RCC 7860 (cell line): ENCODE results near the gene MYO1D.
"Not testable (repeated sequence)": the region's sequence is repeated elsewhere in the genome, so short reads cannot be mapped to it uniquely, and the experiment has no call there.

Source experiments
- DNase-seq: peaks from one replicate; pipeline ENCODE4 v3.0.0-alpha.2; 2015; ENCODE audit warnings: low spot score
- FAIRE-seq: peaks from 2 replicates; lab custom pipeline; 2012; peaks lifted over from hg19 to GRCh38; lab: Jason Lieb, UNC

MYO1D gene

DNA sequence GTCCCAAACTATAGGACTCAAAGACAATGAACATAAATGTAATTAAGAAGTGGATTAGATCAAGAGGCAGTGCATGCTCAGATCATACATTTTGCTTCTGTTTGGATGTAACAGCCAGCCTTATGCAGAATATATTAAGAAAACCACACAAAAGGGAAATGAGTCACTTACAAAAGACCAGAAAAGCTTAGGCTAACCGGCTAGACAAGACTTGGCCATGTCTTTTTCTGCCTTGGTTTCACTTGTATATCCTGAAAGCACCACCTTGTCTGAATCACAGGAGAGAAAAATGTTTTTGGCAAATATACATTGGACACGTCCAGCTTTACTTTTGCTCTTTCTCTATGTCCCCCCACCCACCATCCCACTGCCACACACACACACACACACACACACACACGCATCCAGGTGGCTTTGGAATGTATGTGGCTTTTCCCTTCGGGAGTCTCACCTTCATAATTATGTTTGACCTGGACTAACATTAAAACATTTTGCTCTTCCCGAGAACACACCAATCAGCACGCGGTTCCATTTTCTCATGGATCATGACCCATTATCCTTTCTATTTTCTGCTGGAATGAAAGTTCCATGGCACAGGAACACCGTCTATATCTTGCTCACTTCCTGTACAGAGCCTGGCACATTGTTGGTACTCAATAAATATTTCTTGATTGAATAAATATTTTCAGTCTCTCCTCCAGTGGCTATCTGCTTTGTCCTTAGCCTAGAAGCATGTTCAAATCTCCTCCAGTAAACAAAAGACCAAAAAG is 325.6 kb downstream of the MYO1D start:
- DNase-seq = peak; percentile 39
- peak; percentile 30 for FAIRE-seq

DNA sequence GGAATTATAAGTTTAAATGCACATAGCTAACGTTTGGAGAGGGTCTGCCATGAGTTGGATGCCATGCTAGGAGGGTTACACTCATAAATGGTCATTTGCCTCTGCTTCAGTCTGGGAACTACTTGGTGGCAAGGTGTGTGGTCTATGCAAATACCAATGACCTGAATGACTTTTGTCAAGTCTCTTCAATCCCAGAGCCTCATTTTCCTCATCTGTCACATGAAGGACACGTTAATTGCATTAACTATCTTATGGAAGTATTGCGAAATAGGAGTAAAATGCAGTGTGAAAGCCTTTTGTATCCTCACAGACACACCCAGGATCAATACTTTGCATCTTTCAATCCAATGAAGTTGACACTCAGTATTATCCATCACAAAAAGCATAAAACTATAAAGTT is 327.4 kb downstream of the MYO1D start:
- no peak for FAIRE-seq

DNA sequence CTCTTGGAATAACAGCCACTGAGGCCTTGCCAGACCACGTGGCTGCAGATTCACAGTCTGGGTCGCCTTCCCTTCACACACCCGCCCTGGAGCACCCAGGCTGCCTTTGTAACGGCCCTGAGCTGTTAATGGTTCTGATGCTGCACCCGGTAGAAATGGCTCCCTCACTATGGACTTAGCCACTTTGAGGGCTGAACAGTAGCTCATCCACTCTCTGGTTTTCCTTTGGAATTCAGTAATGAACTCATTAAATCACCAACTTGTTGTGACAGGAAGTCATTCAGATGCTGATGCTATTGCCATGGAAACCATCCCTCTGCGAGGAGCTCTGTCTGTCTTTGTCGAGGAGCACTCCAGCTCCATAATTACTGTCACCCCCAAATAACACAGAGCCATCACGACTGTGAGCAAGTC is 330.9 kb downstream of the MYO1D start:
- FAIRE-seq (no peak), DNase-seq (no peak)

More for the DNA sequence above, 327.4 kb downstream of the MYO1D start:
- DNase-seq = no peak

DNA sequence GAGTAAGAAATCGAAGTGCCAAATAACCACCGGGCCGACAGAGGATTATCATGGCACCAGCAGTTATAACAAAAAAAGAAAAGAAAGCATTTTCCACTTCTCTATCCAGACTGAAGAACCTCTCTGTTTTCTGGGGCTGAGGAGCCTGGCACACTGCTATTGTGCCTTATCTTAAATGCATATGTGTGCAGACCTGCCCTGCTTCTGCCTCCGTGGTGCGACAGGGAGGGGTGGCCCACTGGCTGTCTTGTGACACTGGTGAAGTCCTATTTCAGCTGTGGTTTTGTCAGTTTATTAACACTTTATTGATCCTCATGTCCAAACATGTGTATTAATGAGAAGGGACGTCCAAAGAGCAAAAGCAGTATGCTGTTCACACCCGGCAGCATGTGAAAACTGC is 334.7 kb downstream of the MYO1D start:
- no peak for DNase-seq
- FAIRE-seq = no peak

DNA sequence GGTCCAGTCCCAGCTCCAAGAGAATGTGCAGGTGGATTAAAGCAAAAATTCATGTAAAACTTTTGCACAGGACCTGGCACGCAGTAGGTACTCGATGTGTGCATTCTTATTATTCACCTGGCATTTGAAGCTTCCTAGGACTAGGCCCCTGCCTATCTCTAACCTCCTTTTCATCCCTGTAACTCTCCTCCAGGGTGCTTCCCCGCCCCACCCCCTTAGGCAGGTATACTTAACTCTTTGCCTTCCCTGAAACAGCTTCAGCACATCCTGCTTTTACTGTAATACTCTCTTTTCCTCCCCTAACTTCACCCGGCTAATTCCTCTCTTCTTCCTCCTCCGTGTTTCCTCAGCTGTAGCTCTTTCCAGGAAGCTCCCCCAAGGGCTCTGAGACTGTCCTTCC is 335.3 kb downstream of the MYO1D start:
- DNase-seq = no peak
- no peak for FAIRE-seq

- FAIRE-seq (no peak), DNase-seq (no peak)
Observed at GRCh38 chr17:32536736-32537643, 339.9 kb downstream of the MYO1D start.

GRCh38 chr17:32533296-32533695 is 343.6 kb downstream of the MYO1D start:
- no peak for DNase-seq

DNA sequence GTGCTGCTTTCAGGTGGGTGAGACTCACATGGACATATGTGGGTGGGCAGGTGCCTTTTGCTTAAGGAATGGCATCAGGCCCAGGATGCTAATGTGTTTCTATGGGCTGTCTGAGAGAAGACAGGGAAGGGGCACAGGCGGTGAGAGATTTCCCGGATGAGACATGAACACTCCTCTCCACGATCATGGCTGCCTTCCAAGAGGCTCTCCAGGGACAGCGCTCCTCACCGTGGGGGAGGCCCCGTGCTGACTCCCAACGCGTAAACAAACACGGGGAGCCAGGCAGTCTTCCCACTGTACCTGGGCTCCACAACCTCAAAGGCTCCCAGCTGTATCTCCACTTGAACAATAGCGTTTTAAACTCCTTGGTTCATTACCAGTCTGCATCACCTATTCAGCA is 347.3 kb downstream of the MYO1D start:
- no peak for DNase-seq
- FAIRE-seq = no peak

More at GRCh38 chr17:32533296-32533695, 343.6 kb downstream of the MYO1D start:
- FAIRE-seq = no peak

GRCh38 chr17:32528825-32529224 is 348.1 kb downstream of the MYO1D start:
- FAIRE-seq (no peak), DNase-seq (no peak)

DNA sequence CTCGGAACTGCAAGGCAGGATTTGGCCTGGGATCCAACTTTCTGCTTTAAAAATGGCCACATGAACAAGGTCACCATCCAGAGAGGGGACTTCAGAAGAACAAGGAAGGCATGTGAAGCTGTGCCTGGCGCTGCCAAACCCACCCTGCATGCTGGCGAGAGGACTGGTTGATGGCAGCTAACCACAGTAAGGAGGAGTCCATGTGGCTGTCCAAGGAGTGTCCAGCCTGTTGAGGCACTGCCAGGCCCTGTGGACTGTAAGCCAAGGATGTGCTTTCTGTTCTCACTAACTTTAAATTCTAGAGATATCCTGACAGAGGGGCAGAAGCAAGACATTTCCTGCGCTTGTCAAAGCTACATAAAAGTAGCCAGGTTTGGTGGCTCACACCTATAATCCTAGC is 349.8 kb downstream of the MYO1D start:
- FAIRE-seq = no peak
- no peak for DNase-seq

DNA sequence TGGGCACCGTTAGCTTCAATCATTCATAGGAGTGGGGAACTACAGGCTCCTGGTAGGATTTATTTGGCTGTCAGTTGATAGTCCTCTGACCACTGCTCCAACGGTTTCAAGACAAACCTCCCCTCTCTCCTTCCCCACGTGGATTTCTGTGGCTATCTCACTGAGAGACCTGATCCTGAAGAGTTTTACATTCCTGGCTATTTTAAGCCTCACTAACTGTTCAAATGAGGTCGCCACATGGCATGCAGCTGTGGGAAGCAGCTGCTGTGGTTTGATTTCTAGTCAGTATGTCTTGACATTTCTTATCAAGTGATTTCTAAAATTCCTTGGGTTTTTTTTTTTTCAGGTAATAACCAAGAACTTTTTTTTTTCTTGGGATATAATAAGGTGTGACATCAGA is 351.8 kb downstream of the MYO1D start:
- peak; percentile 22 for DNase-seq
- no peak for FAIRE-seq

- FAIRE-seq, DNase-seq: not testable (repeated sequence)
Observed at GRCh38 chr17:32524553-32524880, 352.4 kb downstream of the MYO1D start.

DNA sequence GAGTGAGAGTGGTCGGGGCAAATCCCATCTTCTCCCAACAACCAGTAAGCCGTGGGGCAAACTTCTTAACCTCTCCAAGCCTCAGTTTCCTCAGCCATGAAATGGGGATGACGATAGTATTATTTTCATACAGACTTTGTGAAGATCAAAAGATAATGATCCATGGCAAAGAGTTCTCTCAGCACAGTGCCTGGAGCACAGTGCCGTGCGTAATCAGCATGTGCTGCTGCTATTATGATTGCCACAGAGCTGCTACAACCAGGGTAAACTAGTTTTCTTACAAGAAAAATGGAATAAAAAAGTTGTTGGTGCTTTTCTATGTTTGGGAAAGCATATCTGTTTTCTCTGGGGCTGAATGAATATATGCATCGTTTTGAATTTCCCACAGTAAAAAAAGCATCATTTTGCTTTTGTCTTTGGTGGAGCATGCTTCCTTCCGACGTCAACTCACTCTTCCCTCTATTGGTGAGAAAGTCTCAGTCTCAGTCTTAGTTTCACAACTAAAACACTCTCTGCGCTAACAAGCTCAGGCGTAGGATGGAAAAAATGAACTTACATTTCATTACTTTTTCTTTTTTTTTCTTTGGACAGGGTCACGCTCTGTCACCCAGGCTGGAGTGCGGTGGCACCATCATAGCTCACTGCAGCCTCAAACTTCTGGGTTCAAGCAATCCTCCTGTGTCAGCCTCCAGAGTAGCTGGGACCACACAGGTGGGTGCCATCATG is 352.9 kb downstream of the MYO1D start:
- no peak for DNase-seq
- FAIRE-seq = no peak

DNA sequence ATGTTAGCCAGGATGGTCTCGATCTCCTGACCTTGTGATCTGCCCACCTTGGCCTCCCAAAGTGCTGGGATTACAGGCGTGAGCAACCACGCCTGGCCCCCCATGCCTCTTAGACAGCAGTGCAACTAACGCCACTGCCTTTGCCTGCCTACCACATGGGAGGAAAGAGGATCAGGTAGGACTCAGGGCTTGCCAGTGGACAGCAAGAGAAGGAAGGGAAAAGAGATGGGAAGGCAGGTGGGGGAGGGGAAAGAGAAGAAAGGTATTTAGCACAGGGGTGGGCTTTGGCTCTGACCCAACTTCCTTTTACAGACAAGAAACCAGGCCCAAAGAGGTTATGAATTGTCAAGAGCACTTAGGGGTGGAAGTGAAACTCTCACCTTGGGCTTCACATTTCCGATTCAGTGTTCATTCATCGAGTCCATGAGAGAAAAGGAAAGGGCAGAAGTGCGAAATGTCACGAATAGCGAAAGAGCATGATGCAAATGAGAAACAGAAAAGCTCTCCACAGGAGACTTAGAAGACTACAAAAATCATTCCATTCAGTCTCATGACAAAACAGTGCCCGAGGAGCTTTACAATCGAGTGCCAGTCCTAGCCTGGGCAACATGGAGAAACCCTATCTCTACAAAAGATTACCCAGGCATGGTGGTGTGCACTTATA is 353.8 kb downstream of the MYO1D start:
- no peak for DNase-seq
- FAIRE-seq = no peak

DNA sequence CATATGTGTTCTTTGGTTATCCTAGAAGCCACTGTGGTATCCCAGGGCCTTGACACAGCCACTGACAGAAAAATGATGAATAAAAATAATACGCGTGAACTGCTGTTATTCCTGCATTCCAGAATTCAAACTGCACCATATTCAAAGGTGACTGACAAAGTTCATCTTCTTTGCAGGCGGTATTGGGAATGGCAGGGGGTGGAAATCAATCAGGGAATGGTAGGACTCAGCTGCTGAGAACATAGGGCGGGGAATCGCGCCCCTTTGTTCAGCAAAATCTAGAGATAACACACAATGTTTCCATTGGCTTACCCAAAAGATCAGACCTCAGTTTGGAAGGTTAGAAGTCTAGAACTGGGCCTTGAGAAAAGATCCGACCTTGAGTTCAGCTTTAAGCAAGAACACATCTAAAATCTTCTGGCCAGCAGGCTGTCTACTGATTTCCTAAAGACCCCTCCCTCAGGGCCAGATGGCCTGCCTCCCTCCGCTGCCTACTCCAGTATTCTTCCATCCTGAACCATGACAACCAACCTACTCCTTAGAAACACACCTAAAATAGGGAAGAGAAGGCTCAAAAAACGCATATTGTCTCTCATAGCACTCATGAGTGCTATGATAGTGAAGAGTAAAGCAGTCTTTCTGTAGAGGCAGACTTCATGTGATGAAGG is 356.1 kb downstream of the MYO1D start:
- FAIRE-seq (no peak), DNase-seq (no peak)

GRCh38 chr17:32520104-32520701 is 356.7 kb downstream of the MYO1D start:
- DNase-seq = no peak

GRCh38 chr17:32519228-32520103 is 357.5 kb downstream of the MYO1D start:
- DNase-seq (no peak), FAIRE-seq (no peak)

More at GRCh38 chr17:32520104-32520701, 356.7 kb downstream of the MYO1D start:
- FAIRE-seq = no peak

DNA sequence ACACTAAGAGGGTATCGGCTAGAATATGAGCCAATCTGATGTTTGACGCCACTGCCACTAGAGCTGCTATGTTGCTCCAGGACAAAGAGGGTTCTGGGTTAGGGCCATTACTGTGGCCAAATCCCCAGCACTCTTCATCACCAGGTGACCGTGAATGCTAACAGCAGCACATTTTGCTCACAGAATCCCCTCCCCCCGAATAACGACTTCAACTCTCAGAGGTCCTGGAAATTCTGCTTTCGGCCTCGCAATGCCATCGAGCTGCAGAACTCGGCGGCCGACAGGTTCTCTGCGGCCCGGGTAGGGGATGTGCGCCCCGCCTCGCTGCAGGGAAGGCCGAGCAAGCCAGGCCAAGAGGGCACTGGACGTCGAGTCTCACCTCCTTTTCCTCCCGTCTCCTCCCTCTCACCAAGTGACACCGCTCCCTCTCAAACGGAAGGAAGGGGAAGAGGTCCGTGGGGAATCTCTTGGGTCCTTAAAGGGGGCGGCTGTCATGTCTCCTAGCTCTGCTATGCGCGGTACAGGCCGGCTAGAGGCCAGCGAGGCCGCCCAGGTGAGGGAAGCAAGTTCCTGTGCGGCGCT is 358.2 kb downstream of the MYO1D start:
- FAIRE-seq = no peak
- DNase-seq = no peak

DNA sequence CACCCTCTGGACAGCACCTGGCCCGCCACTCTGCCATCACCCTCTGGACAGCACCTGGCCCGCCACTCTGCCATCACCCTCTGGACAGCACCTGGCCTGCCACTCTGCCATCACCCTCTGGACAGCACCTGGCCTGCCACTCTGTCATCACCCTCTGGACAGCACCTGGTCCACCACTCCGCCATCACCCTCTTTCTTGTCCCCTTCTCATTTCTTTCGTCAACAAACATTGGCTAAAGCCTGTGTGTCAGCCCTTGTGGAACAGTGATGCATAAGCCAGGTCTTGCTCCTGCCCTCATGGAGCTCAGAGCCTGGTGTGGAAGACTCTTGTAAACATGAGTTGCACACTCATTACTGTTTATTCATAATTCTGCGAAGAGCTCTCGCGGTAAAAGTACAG is 358.9 kb downstream of the MYO1D start:
- DNase-seq (no peak), FAIRE-seq (no peak)
